Activated CD8-positive, alpha-beta T cell treated with anti-CD3 and anti-CD28 coated beads, Interleukin-2, amount 10 ng/mL, durations not matched to agents 7 days and 5 days (primary cell): ENCODE data around the gene SLC25A1. TPM values are rescaled to one million over a fixed set of nuclear protein-coding genes. Genes with fewer than 3 reads are reported as not detected.
A peak's percentile ranks its signal among the peaks of the same experiment; 100 is the strongest.

Experiments
- ATAC-seq: fragments of 150-1000 bp; cut with Tn5 transposase; one replicate; pipeline ENCODE4 v1.10.0; 2021; ENCODE audit warnings: moderate library complexity
- CTCF ChIA-PET: fragments of 350-600 bp; sonication (Branson Sonifier 250); formaldehyde crosslinking; loops from one replicate; lab custom pipeline; 2021; ENCODE audit warnings: antibody characterized with exemption; lab: Charles Lee
- POLR2A ChIA-PET: fragments of 350-600 bp; sonication (Branson Sonifier 250); formaldehyde crosslinking; loops from one replicate; lab custom pipeline; 2021; ENCODE audit warnings: antibody characterized with exemption; lab: Charles Lee
- DNase-seq: peaks from one replicate; pipeline ENCODE4 v3.0.0-alpha.2; 2020
- H3K27ac Mint-ChIP-seq: one replicate; pipeline ENCODE4 v1.8.0; 2021; ENCODE audit warnings: mild to moderate bottlenecking, mixed read lengths
- H3K27me3 Mint-ChIP-seq: one replicate; pipeline ENCODE4 v1.8.0; 2021; ENCODE audit warnings: low read depth, mixed read lengths
- H3K36me3 Mint-ChIP-seq: one replicate; pipeline ENCODE4 v1.8.0; 2021; ENCODE audit warnings: low read depth, mixed read lengths
- H3K4me1 Mint-ChIP-seq: one replicate; pipeline ENCODE4 v1.8.0; 2021; ENCODE audit warnings: low read depth, mixed read lengths
- H3K4me3 Mint-ChIP-seq: one replicate; pipeline ENCODE4 v1.8.0; 2021; ENCODE audit warnings: mild to moderate bottlenecking, mixed read lengths
- H3K9me3 Mint-ChIP-seq: one replicate; pipeline ENCODE4 v1.8.0; 2022; ENCODE audit warnings: mixed read lengths; ENCODE audit not compliant: insufficient read depth
- total RNA-seq, 2 experiments: library from RNA; stranded (reverse); gene quantifications; one replicate each; pipeline ENCODE4 v1.2.3, GENCODE V29; 2021

The SLC25A1 gene
- total RNA-seq, 2 experiments from 2014 or later, result 69.1 to 73.0 TPM

- DNase-seq (no peak), ATAC-seq (no peak)
- Mint-ChIP-seq H3K4me3 (peak overlapping the region; percentile 55), H3K9me3 (no peaks in the 10 kb centered on the region), H3K27me3 (peaks cover 45% of the 10 kb centered on the region), H3K36me3 (peaks cover 3% of the 10 kb centered on the region), H3K27ac (no peak overlapping the region), H3K4me1 (peaks cover 4% of the 10 kb centered on the region)
- ChIA-PET CTCF (no interaction called here), POLR2A (no interaction called here)
These were observed 27.0 kb downstream of the SLC25A1 start for GRCh38 chr22:19151329-19152191.

GRCh38 chr22:19150482-19151328 lies 27.8 kb downstream of the SLC25A1 start:
- H3K36me3 Mint-ChIP-seq, result peaks cover 3% of the 10 kb centered on the region
- ChIA-PET CTCF (no interaction called here), POLR2A (no interaction called here)
- ATAC-seq (no peak), DNase-seq (no peak)
- no peak overlapping the region for H3K27ac Mint-ChIP-seq
- no peaks in the 10 kb centered on the region for H3K9me3 Mint-ChIP-seq
- H3K4me1 Mint-ChIP-seq, result peaks cover 4% of the 10 kb centered on the region
- H3K4me3 Mint-ChIP-seq, result peak overlapping the region; percentile 55
- H3K27me3 Mint-ChIP-seq, result peaks cover 45% of the 10 kb centered on the region

GRCh38 chr22:19149991-19150390 lies 28.5 kb downstream of the SLC25A1 start, which contains the start of gene GSC2:
Gene GSC2 (minus strand): TSS chr22:19150292. CDS start chr22:19150283, 9 bp downstream.
- Mint-ChIP-seq H3K27ac (no peak within 1 kb of the TSS), H3K36me3 (peaks cover 3% of the 10 kb centered on the region), H3K9me3 (no peaks in the 10 kb centered on the region), H3K4me3 (peak within 1 kb of the TSS; percentile 55), H3K4me1 (peaks cover 4% of the 10 kb centered on the region), H3K27me3 (peaks cover 44% of the 10 kb centered on the region)
- CTCF ChIA-PET, result no interaction called here
- DNase-seq (no peak), ATAC-seq (no peak)
- POLR2A ChIA-PET, result no interaction called here

DNA sequence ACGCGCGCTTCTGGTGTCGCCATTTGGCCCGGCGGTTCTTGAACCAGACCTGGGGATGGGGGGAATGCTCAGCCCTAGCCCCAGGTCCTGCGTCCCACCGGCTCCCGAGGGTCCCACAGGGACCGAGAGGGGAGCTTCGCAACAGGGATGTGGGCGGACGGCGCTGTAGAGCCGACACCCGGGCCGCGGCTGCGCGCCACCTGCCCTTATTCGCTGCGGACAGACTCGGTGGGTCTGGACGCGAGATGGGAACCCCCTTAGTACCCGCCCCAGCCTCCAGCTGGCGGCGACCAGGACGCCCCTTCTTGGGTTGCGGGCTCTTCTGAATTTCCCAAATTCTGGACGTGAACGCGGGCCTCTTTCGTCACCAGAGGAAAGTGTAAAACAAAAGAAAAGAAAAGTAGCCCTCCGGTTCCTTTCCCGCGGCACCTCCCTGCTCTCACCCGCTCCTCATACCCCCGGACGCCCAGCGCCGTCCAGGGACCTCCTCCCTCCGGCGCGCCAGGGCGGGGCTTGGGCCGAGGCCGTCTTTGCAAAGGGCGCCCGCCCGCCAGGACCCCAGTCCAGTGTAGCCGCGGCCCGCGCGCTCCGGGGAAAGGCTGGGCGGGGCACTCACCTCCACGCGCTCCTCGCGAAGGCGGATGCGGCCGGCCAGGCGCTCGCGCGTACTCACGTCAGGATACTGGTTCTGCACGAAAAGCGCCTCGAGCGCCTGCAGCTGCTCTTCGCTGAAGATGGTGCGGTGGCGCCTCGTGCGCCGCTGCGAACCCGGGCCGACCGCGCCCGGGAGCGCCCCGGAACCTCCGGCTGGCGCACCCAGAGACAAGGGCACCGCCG lies 29.3 kb downstream of the SLC25A1 start:
- peak overlapping the region; percentile 52 for H3K4me3 Mint-ChIP-seq
- H3K27ac Mint-ChIP-seq, result no peak overlapping the region
- ChIA-PET POLR2A (no interaction called here), CTCF (interaction anchor here (0.6 kb wide), 1 partner anchor 19 kb away, joined by 3 read pairs; no protein-coding TSS in a partner anchor)
- H3K27me3 Mint-ChIP-seq, result peaks cover 42% of the 10 kb centered on the region
- H3K4me1 Mint-ChIP-seq, result peaks cover 9% of the 10 kb centered on the region
- no peaks in the 10 kb centered on the region for H3K9me3 Mint-ChIP-seq
- ATAC-seq (peak; percentile 42), DNase-seq (peak; percentile 70)
- peaks cover 4% of the 10 kb centered on the region for H3K36me3 Mint-ChIP-seq

DNA sequence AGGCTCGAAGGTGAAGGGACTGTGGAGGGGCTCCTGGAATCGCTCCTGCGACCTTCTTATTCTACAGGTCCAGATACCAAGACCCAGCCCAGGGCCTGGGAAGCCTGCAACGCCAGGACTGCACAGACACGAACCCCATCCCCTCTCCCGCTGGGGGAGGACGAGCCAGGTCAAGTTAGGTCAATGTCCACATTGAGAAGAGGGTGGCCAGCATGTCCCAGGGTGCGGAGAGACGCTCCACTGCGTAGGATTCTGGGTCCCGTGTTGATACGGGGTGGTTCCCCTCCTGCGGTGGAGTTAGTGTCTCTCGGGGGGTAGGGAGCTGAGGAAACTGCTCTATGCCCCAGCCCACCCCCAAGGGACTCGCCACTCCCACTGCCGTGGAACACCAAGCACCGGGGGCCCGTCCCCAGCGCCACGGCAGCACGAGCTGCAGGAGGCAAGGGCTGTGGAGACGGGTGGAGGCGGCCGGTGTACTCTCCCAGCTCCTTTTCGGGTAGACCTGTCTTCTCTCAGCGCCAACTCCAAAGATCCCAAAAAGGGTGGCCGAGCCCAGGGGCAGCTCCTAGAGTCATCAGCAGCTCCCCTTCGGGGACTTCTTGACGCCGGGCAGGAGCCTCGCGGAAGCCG lies 30.0 kb downstream of the SLC25A1 start:
- no peak overlapping the region for H3K4me3 Mint-ChIP-seq
- peaks cover 15% of the 10 kb centered on the region for H3K4me1 Mint-ChIP-seq
- ATAC-seq, result no peak
- DNase-seq, result no peak
- ChIA-PET CTCF (no interaction called here), POLR2A (no interaction called here)
- H3K36me3 Mint-ChIP-seq, result peaks cover 9% of the 10 kb centered on the region
- no peak overlapping the region for H3K27ac Mint-ChIP-seq
- no peaks in the 10 kb centered on the region for H3K9me3 Mint-ChIP-seq
- H3K27me3 Mint-ChIP-seq, result peaks cover 38% of the 10 kb centered on the region

- Mint-ChIP-seq H3K4me3 (no peak overlapping the region), H3K27ac (no peak overlapping the region), H3K9me3 (no peaks in the 10 kb centered on the region), H3K4me1 (peaks cover 21% of the 10 kb centered on the region), H3K27me3 (peaks cover 32% of the 10 kb centered on the region), H3K36me3 (peaks cover 13% of the 10 kb centered on the region)
- CTCF ChIA-PET, result no interaction called here
- DNase-seq (no peak), ATAC-seq (no peak)
- POLR2A ChIA-PET, result no interaction called here
These were observed 31.2 kb downstream of the SLC25A1 start for GRCh38 chr22:19147195-19147780.

DNA sequence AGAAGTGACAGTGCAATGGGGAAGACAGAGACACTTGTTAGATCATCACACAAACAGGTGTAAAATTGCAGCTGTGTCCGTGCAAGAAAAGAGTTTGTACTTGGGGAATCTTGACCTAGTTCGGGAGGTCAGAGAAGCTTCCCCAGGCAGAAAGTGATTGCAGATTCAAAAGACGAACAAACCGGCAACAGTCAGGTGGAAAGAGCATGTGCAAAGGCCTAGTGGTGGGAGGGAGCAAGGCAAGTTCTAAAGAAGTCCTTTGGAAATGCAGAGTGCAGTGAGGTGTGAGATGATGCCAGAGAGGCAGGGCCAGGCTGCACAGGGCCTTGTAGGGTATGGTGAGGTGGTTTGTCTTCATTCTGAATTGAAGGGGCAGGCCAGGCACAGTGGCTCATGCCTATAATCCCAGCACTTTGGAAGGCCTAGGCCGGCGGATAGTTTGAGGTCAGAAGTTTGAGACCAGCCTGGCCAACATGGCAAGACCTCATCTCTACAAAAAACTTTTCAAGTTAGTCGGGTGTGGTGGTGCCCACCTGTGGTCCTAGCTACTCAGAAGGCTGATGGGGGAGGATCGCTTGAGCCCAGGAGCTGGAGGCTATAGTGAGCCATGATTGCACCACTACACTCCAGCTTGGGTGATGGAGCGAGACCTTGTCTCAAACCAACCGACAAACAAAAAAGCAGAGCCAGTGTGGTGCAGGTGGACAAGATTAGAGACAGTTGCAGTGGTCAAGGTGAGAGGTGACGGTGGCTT lies 32.1 kb downstream of the SLC25A1 start:
- Mint-ChIP-seq H3K9me3 (no peaks in the 10 kb centered on the region), H3K4me1 (peaks cover 21% of the 10 kb centered on the region), H3K27ac (no peak overlapping the region), H3K4me3 (no peak overlapping the region), H3K27me3 (peaks cover 26% of the 10 kb centered on the region), H3K36me3 (peaks cover 18% of the 10 kb centered on the region)
- ATAC-seq, result no peak
- POLR2A ChIA-PET, result no interaction called here
- CTCF ChIA-PET, result interaction anchor here (1.3 kb wide), 1 partner anchor 37 kb away, joined by 3 read pairs; no protein-coding TSS in a partner anchor
- DNase-seq, result no peak

DNA sequence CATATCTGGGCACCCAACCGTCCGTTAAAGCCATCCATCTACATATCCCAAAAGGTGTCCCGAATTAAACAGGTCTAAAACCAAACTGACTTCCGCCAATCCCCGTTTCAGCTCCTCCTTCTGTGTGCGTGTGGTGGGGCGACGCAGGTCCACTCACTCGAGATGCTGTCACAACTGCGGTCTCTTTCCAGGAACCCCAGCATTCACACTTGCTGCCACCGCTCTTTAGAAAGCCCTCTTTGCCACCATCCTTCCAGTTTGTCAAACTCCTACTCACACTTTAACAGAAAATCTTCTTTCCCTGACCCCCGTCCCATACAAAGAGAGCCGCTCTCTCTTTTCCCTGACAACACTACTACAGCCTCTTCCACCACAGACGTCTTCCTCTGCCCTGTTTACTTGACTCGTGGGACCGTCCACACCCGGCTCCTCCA lies 34.6 kb downstream of the SLC25A1 start:
- H3K27ac Mint-ChIP-seq, result peak overlapping the region; percentile 95
- POLR2A ChIA-PET, result interaction anchor here (0.8 to 2.4 kb wide), 5 partner anchors 11 to 336 kb away, joined by 3 to 20 read pairs (median 5); partner anchors contain the start of genes CDC45, DGCR2 and SLC25A1
- ATAC-seq (peak; percentile 45), DNase-seq (peak; percentile 67)
- CTCF ChIA-PET, result interaction anchor here (0.6 to 2.6 kb wide), 22 partner anchors 8 to 486 kb away, joined by 3 to 16 read pairs (median 4); partner anchors contain the start of genes DGCR2, SLC25A1 and TSSK2
- peaks cover 17% of the 10 kb centered on the region for H3K27me3 Mint-ChIP-seq
- peaks cover 17% of the 10 kb centered on the region for H3K4me1 Mint-ChIP-seq
- peaks cover 24% of the 10 kb centered on the region for H3K36me3 Mint-ChIP-seq
- H3K4me3 Mint-ChIP-seq, result peak overlapping the region; percentile 99
- H3K9me3 Mint-ChIP-seq, result no peaks in the 10 kb centered on the region

DNA sequence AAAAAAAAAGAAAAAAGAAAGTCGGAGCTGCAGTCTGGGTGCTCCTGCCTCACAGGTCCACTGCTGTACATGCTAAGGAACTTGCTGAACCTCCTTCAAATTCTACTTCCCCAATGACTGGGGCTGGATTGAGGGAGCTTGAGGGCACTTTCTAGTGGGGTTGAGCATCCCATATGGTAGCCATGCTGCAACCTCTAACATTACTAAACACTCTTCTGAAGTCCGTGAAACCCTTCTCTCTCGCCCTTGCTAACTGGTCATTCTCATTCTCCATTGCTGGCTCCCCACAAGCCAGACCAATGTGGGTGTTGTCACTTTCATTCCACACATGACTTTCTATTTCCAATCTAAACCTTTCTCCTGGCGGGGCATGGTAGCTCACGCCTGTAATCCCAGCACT lies 35.3 kb downstream of the SLC25A1 start:
- ChIA-PET POLR2A (interaction anchor here (1.0 to 2.4 kb wide), 3 partner anchors 21 to 336 kb away, joined by 5 to 20 read pairs (median 8); partner anchors contain the start of genes CDC45 and DGCR2), CTCF (interaction anchor here (1.2 to 2.6 kb wide), 8 partner anchors 12 to 487 kb away, joined by 3 to 16 read pairs (median 8); partner anchors contain the start of genes SLC25A1 and TSSK2)
- ATAC-seq, result no peak
- Mint-ChIP-seq H3K27ac (peak overlapping the region; percentile 95), H3K4me3 (peak overlapping the region; percentile 99), H3K27me3 (peaks cover 15% of the 10 kb centered on the region), H3K9me3 (no peaks in the 10 kb centered on the region), H3K36me3 (peaks cover 26% of the 10 kb centered on the region), H3K4me1 (peaks cover 17% of the 10 kb centered on the region)
- DNase-seq, result no peak

- Mint-ChIP-seq H3K27ac (peak overlapping the region; percentile 14), H3K27me3 (peaks cover 8% of the 10 kb centered on the region), H3K36me3 (peaks cover 26% of the 10 kb centered on the region), H3K9me3 (no peaks in the 10 kb centered on the region), H3K4me1 (peaks cover 17% of the 10 kb centered on the region), H3K4me3 (peak overlapping the region; percentile 37)
- DNase-seq (no peak), ATAC-seq (no peak)
- ChIA-PET POLR2A (no interaction called here), CTCF (no interaction called here)
These were observed 36.1 kb downstream of the SLC25A1 start for GRCh38 chr22:19142394-19142793.
